ENCODE results near the gene FGD1. TPM values are rescaled to one million over a fixed set of nuclear protein-coding genes. Genes with fewer than 3 reads are reported as not detected.
A peak's percentile ranks its signal among the peaks of the same experiment; 100 is the strongest.

Gene FGD1
- total and polyA plus RNA-seq, 2 of the 13 experiments (the other 11 are each of a cell fraction or from before 2014, with no cell fraction given) = 0.36 to 0.62 TPM

DNA sequence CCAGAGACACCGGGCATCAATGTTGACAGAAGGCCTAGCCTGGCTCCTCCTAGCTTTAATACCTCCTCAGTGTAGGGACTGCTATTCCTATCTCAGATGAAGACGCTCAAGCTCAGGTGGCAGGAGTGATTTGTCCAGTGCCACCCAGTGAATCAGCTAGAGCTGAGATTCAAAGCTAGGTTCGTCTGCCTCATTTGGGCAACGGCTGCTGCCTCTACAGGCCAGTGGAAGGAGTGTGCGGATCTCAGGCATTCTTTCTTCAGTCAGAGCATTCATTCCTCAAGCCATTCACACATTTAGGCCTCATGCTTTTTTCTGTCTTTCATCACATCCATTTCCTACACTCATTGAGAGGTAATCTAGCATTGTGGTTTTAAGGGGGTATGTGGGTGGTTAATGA, 48.6 kb downstream of the FGD1 start (continued):
- TF ChIP-seq ZBTB33 (CRISPR knock-in tag; IDR thresholded peaks at IDR 0.05) (no peak), STAG1 (CRISPR knock-in tag; IDR thresholded peaks at IDR 0.05) (peak; percentile 13; the same call in 1 of the 2 replicates)

DNA sequence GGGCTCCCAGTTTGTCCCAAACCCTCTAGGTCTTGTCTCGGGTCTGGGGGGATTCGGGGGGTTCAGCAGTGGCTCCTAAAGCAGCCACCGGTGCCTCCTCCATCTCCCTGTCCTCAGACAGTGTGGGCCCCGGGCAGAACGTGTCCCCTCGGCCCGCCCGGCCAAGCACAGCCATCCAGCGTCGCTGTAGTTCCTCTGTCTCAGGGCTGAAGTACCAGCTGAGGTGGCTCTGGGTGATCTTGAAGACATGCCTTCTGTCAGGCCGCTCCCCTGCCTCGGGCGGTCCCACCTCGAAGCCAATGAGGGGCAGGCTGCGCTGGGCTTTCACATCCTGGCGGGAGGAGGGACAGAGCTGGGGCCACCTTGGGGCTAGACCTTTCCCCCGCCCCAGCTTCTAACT, 50.0 kb downstream of the FGD1 start:
- Histone ChIP-seq H3K9ac (ENCODE audit: insufficient read depth, low read depth, low read length) (no peak overlapping the region), H3K9me3 (ENCODE audit: low read length) (no peaks in the 10 kb centered on the region), H3K79me2 (ENCODE audit: insufficient read depth, low read length) (peaks cover 18% of the 10 kb centered on the region), H3K36me3 (replicated peaks in 1 of 2; ENCODE audit: control insufficient read depth in 1 of 2, insufficient read depth in 2 of 2, low read length in 2 of 2) (peaks cover 1 to 5% of the 10 kb centered on the region in 2 experiments; a peak in 3 of 5 replicates), H3K4me2 (ENCODE audit: low read depth, low read length) (no peak overlapping the region), H3K4me1 (ENCODE audit: insufficient read depth, low read length) (peaks cover 15% of the 10 kb centered on the region), H3K4me3 (replicated peaks in 1 of 3; ENCODE audit: insufficient read depth in 1 of 3, low read depth in 2 of 3, low read length in 3 of 3) (no peak overlapping the region), H2AFZ (ENCODE audit: low read length) (no peak overlapping the region), H3K27ac (ENCODE audit: extremely low read length, insufficient read depth, low read length) (no peak overlapping the region), H4K20me1 (ENCODE audit: insufficient read depth, low read length) (no peaks in the 10 kb centered on the region), H3K27me3 (ENCODE audit: control insufficient read depth in 1 of 2, insufficient read depth in 2 of 2, low read length in 2 of 2) (no peaks in the 10 kb centered on the region)
- FAIRE-seq (no peak), ATAC-seq (no peak), DNase-seq (ENCODE audit: low spot score) (no peak)
- BruUV-seq (replicated peaks) = no TSS peak
- intact Hi-C loops (cut with micrococcal nuclease; ENCODE audit: unreplicated experiment) (no loop called here), in situ Hi-C loops (cut with HindIII; ENCODE audit: extremely low pct_ligation_motif_present, low pct_unique_long_range_greater_than_20kb) (no loop called here)
- ChIA-PET POLR2A (no interaction called here), CTCF (ENCODE audit: low intra/inter-chr PET ratio, low total read pairs) (no interaction called here)
- peak; percentile 41; the same call in 1 of the 2 replicates for TF ChIP-seq RBFOX2 (IDR thresholded peaks at IDR 0.05; ENCODE audit: low read depth, low read length)
- no peak for TF ChIP-seq MBNL3 (CRISPR knock-in tag; conservative IDR thresholded peaks at IDR 0.05)
- peak; percentile 48 for TF ChIP-seq AGO2 (optimal IDR thresholded peaks at IDR 0.05; ENCODE audit: low read depth, low read length)
- WGBS (ENCODE audit: low lambda C conversion rate) = no CpG with 5 or more reads among the region's 17 CpGs

DNA sequence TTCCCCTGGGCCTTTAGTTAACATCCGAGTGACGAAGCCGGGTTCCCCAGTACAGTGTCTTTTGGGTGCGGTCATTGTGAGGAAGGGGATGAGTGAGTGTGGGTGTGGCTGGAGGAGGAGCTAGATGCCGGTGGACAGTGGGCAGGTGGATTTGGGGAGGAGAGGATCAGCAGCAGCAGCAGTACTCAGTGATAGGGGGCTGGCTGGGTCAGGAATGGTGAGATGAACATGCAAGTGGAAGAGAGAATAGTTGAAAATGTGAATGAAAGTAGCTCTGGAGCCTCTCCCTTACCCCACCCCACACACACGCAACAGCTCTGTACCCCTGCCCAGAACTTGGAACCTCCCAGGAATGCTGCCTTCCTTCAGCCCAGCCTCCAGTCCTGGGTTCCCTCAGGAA, 51.3 kb downstream of the FGD1 start:
- Histone ChIP-seq H3K4me2 (ENCODE audit: low read depth, low read length) (no peak overlapping the region), H3K27me3 (ENCODE audit: control insufficient read depth in 1 of 2, insufficient read depth in 2 of 2, low read length in 2 of 2) (no peaks in the 10 kb centered on the region; a peak in 1 of 5 replicates), H3K79me2 (ENCODE audit: insufficient read depth, low read length) (peaks cover 26% of the 10 kb centered on the region), H3K9ac (ENCODE audit: insufficient read depth, low read depth, low read length) (no peak overlapping the region), H3K4me1 (ENCODE audit: insufficient read depth, low read length) (peaks cover 15% of the 10 kb centered on the region), H4K20me1 (ENCODE audit: insufficient read depth, low read length) (no peaks in the 10 kb centered on the region), H3K4me3 (replicated peaks in 1 of 3; ENCODE audit: insufficient read depth in 1 of 3, low read depth in 2 of 3, low read length in 3 of 3) (no peak overlapping the region), H3K27ac (ENCODE audit: extremely low read length, insufficient read depth, low read length) (no peak overlapping the region), H2AFZ (ENCODE audit: low read length) (no peak overlapping the region), H3K36me3 (replicated peaks in 1 of 2; ENCODE audit: control insufficient read depth in 1 of 2, insufficient read depth in 2 of 2, low read length in 2 of 2) (peaks cover 1 to 5% of the 10 kb centered on the region in 2 experiments; a peak in 3 of 5 replicates), H3K9me3 (ENCODE audit: low read length) (no peaks in the 10 kb centered on the region)
- in situ Hi-C loops (cut with HindIII; ENCODE audit: extremely low pct_ligation_motif_present, low pct_unique_long_range_greater_than_20kb) = no loop called here
- WGBS (ENCODE audit: low lambda C conversion rate) = 92% methylated on average over 6 of the region's 6 CpGs
- intact Hi-C loops (cut with micrococcal nuclease; ENCODE audit: unreplicated experiment) = no loop called here
- DNase-seq (ENCODE audit: low spot score) (no peak), FAIRE-seq (no peak), ATAC-seq (no peak)
- ChIA-PET CTCF (ENCODE audit: low intra/inter-chr PET ratio, low total read pairs) (no interaction called here), POLR2A (no interaction called here)
- BruUV-seq (replicated peaks) = TSS peak; percentile 11
- TF ChIP-seq ZNF274 (CRISPR knock-in tag; IDR thresholded peaks at IDR 0.05) = no peak
- no peak for TF ChIP-seq ZNF431 (CRISPR knock-in tag; IDR thresholded peaks at IDR 0.05; ENCODE audit: borderline replicate concordance, low read depth)
- TF ChIP-seq, protein P1, sequence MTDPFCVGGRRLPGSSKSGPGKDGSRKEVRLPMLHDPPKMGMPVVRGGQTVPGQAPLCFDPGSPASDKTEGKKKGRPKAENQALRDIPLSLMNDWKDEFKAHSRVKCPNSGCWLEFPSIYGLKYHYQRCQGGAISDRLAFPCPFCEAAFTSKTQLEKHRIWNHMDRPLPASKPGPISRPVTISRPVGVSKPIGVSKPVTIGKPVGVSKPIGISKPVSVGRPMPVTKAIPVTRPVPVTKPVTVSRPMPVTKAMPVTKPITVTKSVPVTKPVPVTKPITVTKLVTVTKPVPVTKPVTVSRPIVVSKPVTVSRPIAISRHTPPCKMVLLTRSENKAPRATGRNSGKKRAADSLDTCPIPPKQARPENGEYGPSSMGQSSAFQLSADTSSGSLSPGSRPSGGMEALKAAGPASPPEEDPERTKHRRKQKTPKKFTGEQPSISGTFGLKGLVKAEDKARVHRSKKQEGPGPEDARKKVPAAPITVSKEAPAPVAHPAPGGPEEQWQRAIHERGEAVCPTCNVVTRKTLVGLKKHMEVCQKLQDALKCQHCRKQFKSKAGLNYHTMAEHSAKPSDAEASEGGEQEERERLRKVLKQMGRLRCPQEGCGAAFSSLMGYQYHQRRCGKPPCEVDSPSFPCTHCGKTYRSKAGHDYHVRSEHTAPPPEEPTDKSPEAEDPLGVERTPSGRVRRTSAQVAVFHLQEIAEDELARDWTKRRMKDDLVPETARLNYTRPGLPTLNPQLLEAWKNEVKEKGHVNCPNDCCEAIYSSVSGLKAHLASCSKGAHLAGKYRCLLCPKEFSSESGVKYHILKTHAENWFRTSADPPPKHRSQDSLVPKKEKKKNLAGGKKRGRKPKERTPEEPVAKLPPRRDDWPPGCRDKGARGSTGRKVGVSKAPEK (CRISPR knock-in tag; IDR thresholded peaks at IDR 0.05; ENCODE audit: borderline replicate concordance) = no peak
- TF ChIP-seq SIN3B (IDR thresholded peaks at IDR 0.05; ENCODE audit: low read length) = no peak

Data from HepG2 (cell line).